DOHH2 (cell line): ENCODE measurements around the gene CACNA2D3.

Source experiments
- H3F3A ChIP-seq: fragments of 200-600 bp; sonication (generic), shearing (Covaris generic); 2 replicates; pipeline ENCODE4 v1.6.0; 2016; ENCODE audit warnings: antibody characterized with exemption, mild to moderate bottlenecking; ENCODE audit not compliant: control insufficient read depth, insufficient read depth
- H3K27ac ChIP-seq: fragments of 200-600 bp; sonication (generic); 2 replicates; pipeline ENCODE4 v1.5.1; 2014; ENCODE audit warnings: low read depth, mild to moderate bottlenecking, low read length, moderate library complexity
- H3K27me3 ChIP-seq: fragments of 200-600 bp; sonication (generic); 2 replicates; pipeline ENCODE4 v1.6.1; 2014; ENCODE audit warnings: mild to moderate bottlenecking, low read length, mixed read lengths; ENCODE audit not compliant: control insufficient read depth
- H3K36me3 ChIP-seq: fragments of 200-600 bp; sonication (generic); 2 replicates; pipeline ENCODE4 v1.6.1; 2014; ENCODE audit warnings: mild to moderate bottlenecking, low read length, moderate library complexity, mixed read lengths; ENCODE audit not compliant: control insufficient read depth
- H3K4me1 ChIP-seq: fragments of 200-600 bp; sonication (generic); 2 replicates; pipeline ENCODE4 v1.6.1; 2014; ENCODE audit warnings: mild to moderate bottlenecking, low read length, mixed read lengths; ENCODE audit not compliant: control insufficient read depth
- H3K4me2 ChIP-seq: fragments of 200-600 bp; sonication (generic); 2 replicates; pipeline ENCODE4 v1.6.0; 2014; ENCODE audit warnings: mild to moderate bottlenecking, low read length, moderate library complexity
- H3K4me3 ChIP-seq: fragments of 200-600 bp; sonication (generic); 2 replicates; pipeline ENCODE4 v1.5.1; 2014; ENCODE audit warnings: mild to moderate bottlenecking, low read length, mixed read lengths
- H3K79me2 ChIP-seq: fragments of 200-600 bp; sonication (generic); 2 replicates; pipeline ENCODE4 v1.6.1; 2014; ENCODE audit warnings: mild to moderate bottlenecking, low read length, mixed read lengths; ENCODE audit not compliant: control insufficient read depth
- H3K9me2 ChIP-seq: fragments of 200-600 bp; sonication (generic); replicated peaks from 2 replicates; pipeline ENCODE4 v1.6.1; 2014; ENCODE audit warnings: mild to moderate bottlenecking, low read length, mixed read lengths; ENCODE audit not compliant: control insufficient read depth
- H3K9me3 ChIP-seq: fragments of 200-600 bp; sonication (generic); 2 replicates; pipeline ENCODE4 v1.6.1; 2014; ENCODE audit warnings: antibody characterized with exemption, low read length, mixed read lengths; ENCODE audit not compliant: control insufficient read depth, insufficient read depth
- H4K20me1 ChIP-seq: fragments of 200-600 bp; sonication (generic); 2 replicates; pipeline ENCODE4 v1.6.0; 2014; ENCODE audit warnings: low read depth, mild to moderate bottlenecking, antibody characterized with exemption, low read length, moderate library complexity; ENCODE audit not compliant: control insufficient read depth, insufficient read depth
- EZH2phosphoT487 ChIP-seq: fragments of 200-600 bp; sonication (generic); IDR thresholded peaks from 2 replicates; pipeline ENCODE4 v1.6.1; 2017; ENCODE audit warnings: borderline replicate concordance, mild to moderate bottlenecking, antibody characterized with exemption, low read length, moderate library complexity, mixed read lengths
- TF ChIP-seq, protein P1 (sequence below): fragments of 200-600 bp; sonication (generic); IDR thresholded peaks from one replicate; pipeline ENCODE4 v1.5.1; 2014; ENCODE audit warnings: antibody characterized with exemption, mild to moderate bottlenecking, low read depth, low read length; ENCODE audit not compliant: poor library complexity, severe bottlenecking

The CACNA2D3 gene

DNA sequence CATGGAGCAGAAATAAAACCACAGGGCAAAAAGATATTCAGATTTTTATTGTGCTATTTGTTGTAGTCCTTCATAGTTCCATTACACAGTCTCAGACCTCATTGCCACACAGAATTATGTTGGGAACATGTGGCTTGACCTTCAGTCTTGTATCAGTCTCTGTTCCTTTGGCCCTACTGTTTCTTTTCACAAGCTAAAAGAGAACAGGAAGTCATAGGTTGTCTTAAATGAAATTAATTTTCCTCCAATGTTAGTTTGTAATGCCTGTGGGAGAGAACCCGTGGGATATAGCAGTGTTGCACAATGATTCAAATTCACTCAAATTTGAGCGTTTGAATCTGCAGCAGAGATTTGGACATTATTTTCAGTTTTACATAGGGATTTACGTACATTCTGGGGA, 445.6 kb downstream of the CACNA2D3 start:
- Histone ChIP-seq H3K36me3 (no peaks in the 10 kb centered on the region), H3K9me2 (no peaks in the 10 kb centered on the region), H3K4me3 (no peak overlapping the region), H3K79me2 (no peaks in the 10 kb centered on the region), H3K27ac (no peak overlapping the region), H3K9me3 (no peaks in the 10 kb centered on the region), H4K20me1 (no peaks in the 10 kb centered on the region), H3K4me1 (no peaks in the 10 kb centered on the region), H3K27me3 (no peaks in the 10 kb centered on the region), H3F3A (no peaks in the 10 kb centered on the region), H3K4me2 (no peak overlapping the region)
- TF ChIP-seq EZH2phosphoT487 = no peak

GRCh38 chr3:54570008-54570407, 447.7 kb downstream of the CACNA2D3 start:
- no peak overlapping the region for H3K27ac ChIP-seq
- no peaks in the 10 kb centered on the region for H3K9me2 ChIP-seq
- H4K20me1 ChIP-seq = no peaks in the 10 kb centered on the region
- H3K9me3 ChIP-seq = no peaks in the 10 kb centered on the region
- no peak for TF ChIP-seq EZH2phosphoT487
- TF ChIP-seq, protein P1, sequence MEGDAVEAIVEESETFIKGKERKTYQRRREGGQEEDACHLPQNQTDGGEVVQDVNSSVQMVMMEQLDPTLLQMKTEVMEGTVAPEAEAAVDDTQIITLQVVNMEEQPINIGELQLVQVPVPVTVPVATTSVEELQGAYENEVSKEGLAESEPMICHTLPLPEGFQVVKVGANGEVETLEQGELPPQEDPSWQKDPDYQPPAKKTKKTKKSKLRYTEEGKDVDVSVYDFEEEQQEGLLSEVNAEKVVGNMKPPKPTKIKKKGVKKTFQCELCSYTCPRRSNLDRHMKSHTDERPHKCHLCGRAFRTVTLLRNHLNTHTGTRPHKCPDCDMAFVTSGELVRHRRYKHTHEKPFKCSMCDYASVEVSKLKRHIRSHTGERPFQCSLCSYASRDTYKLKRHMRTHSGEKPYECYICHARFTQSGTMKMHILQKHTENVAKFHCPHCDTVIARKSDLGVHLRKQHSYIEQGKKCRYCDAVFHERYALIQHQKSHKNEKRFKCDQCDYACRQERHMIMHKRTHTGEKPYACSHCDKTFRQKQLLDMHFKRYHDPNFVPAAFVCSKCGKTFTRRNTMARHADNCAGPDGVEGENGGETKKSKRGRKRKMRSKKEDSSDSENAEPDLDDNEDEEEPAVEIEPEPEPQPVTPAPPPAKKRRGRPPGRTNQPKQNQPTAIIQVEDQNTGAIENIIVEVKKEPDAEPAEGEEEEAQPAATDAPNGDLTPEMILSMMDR = no peak
- no peak overlapping the region for H3K4me2 ChIP-seq
- no peaks in the 10 kb centered on the region for H3F3A ChIP-seq
- H3K4me1 ChIP-seq = no peaks in the 10 kb centered on the region
- H3K79me2 ChIP-seq = no peaks in the 10 kb centered on the region
- no peak overlapping the region for H3K4me3 ChIP-seq
- no peaks in the 10 kb centered on the region for H3K27me3 ChIP-seq
- H3K36me3 ChIP-seq = no peaks in the 10 kb centered on the region

GRCh38 chr3:54572197-54572895, 450.0 kb downstream of the CACNA2D3 start:
- no peaks in the 10 kb centered on the region for H4K20me1 ChIP-seq
- H3F3A ChIP-seq = no peaks in the 10 kb centered on the region
- H3K27me3 ChIP-seq = no peaks in the 10 kb centered on the region
- no peaks in the 10 kb centered on the region for H3K36me3 ChIP-seq
- H3K4me3 ChIP-seq = no peak overlapping the region
- TF ChIP-seq, protein P1 = no peak
- TF ChIP-seq EZH2phosphoT487 = no peak
- no peaks in the 10 kb centered on the region for H3K9me2 ChIP-seq
- H3K27ac ChIP-seq = no peak overlapping the region
- H3K4me2 ChIP-seq = no peak overlapping the region
- H3K79me2 ChIP-seq = no peaks in the 10 kb centered on the region
- no peaks in the 10 kb centered on the region for H3K4me1 ChIP-seq
- H3K9me3 ChIP-seq = no peaks in the 10 kb centered on the region

DNA sequence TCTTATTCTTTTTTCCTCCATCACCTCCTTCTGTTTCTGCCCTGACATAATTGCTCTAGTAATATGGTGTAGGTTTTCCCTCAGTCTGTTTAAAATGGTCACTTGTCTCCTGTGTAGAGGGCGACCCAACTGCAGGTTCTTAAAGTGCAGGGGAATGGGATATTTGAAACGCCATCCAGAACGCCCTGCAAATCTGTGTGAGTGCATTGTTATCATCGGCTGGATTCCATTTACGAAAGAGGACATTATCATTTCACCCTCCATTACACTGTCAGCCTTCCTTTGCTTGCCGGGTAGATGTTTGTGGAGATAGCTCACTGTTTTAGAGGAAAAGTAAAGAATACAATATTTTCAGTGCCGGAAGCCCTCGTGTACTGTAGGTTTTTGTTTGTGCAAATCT, 451.5 kb downstream of the CACNA2D3 start:
- Histone ChIP-seq H3K4me1 (no peaks in the 10 kb centered on the region), H3K27ac (no peak overlapping the region), H3F3A (no peaks in the 10 kb centered on the region), H3K4me3 (no peak overlapping the region), H3K9me3 (no peaks in the 10 kb centered on the region), H3K4me2 (no peak overlapping the region), H3K79me2 (no peaks in the 10 kb centered on the region), H3K9me2 (no peaks in the 10 kb centered on the region), H3K27me3 (no peaks in the 10 kb centered on the region), H4K20me1 (no peaks in the 10 kb centered on the region), H3K36me3 (no peaks in the 10 kb centered on the region)
- TF ChIP-seq, protein P1 = no peak
- TF ChIP-seq EZH2phosphoT487 = no peak
